B cell (primary cell): Measurements from ENCODE around the gene BPIFB2. TPM values are rescaled to one million over a fixed set of nuclear protein-coding genes. Genes with fewer than 3 reads are reported as not detected.

Experiments
- ATAC-seq: fragments of 200-7000 bp; cut with Tn5 transposase; one replicate; pipeline ENCODE4 v1.10.0; 2021; ENCODE audit warnings: low read depth, mild to moderate bottlenecking, moderate number of reproducible peaks, moderate library complexity
- CTCF ChIA-PET: fragments of 350-600 bp; sonication (Branson Sonifier 250); formaldehyde crosslinking; loops from one replicate; lab custom pipeline; 2021; ENCODE audit warnings: antibody characterized with exemption, inconsistent platforms; lab: Charles Lee
- POLR2A ChIA-PET: fragments of 350-600 bp; sonication (Branson Sonifier 250); formaldehyde crosslinking; loops from one replicate; lab custom pipeline; 2021; ENCODE audit warnings: antibody characterized with exemption; lab: Charles Lee
- DNase-seq: peaks from one replicate; pipeline ENCODE4 v3.0.0; 2013
- H2AFZ ChIP-seq: 2 replicates; pipeline ENCODE4 v1.6.1; 2012; ENCODE audit warnings: mild to moderate bottlenecking, low read depth, low read length; ENCODE audit not compliant: insufficient read depth, poor library complexity, severe bottlenecking
- H3K27ac ChIP-seq, 2 donors: 1 replicate in 1 of 2; 2 replicates in 1 of 2; pipeline ENCODE4 v1.5.1; 2012 to 2013; ENCODE audit warnings: low read length in 2 of 2, mild to moderate bottlenecking in 2 of 2, moderate library complexity in 1 of 2
- H3K27me3 ChIP-seq, 4 experiments: fragments of 200-600 bp in 1 of 4; sonication (generic) in 1 of 4; replicated peaks in 1 of 4; 1 replicate in 2 of 4; 2 replicates in 2 of 4; pipeline versions ENCODE4 v1.6.1 to v1.7.0; 2013 to 2016; ENCODE audit warnings: low read length in 3 of 4, mild to moderate bottlenecking in 2 of 4, mixed read lengths in 1 of 4, moderate library complexity in 1 of 4; ENCODE audit not compliant: insufficient read depth in 4 of 4, control insufficient read depth in 3 of 4; ENCODE audit errors: control extremely low read depth in 1 of 4
- H3K36me3 ChIP-seq, 2 experiments: replicated peaks in 1 of 2; 1 replicate in 1 of 2; 2 replicates in 1 of 2; pipeline versions ENCODE4 v1.6.1 to v1.7.1; 2013; ENCODE audit warnings: low read length in 1 of 2; ENCODE audit not compliant: insufficient read depth in 2 of 2, control insufficient read depth in 1 of 2; ENCODE audit errors: control extremely low read depth in 1 of 2, extremely low read depth in 1 of 2
- H3K4me1 ChIP-seq, 2 donors: fragments of 200-600 bp in 1 of 2; sonication (generic) in 1 of 2; 1 replicate in 1 of 2; 2 replicates in 1 of 2; pipeline versions ENCODE4 v1.5.1 to v1.6.1; 2013 to 2017; ENCODE audit warnings: low read length in 2 of 2; ENCODE audit not compliant: control insufficient read depth in 2 of 2, insufficient read depth in 2 of 2
- H3K4me2 ChIP-seq: replicated peaks from 2 replicates; pipeline ENCODE3; 2012; ENCODE audit warnings: mild to moderate bottlenecking, low read depth, low read length; ENCODE audit not compliant: poor library complexity, severe bottlenecking
- H3K4me3 ChIP-seq, 5 experiments: fragments of 200-600 bp in 1 of 5; sonication (generic) in 1 of 5; 1 replicate in 3 of 5; 2 replicates in 2 of 5; pipeline versions ENCODE4 v1.5.1 to v1.7.0; 2011 to 2016; ENCODE audit warnings: low read length in 4 of 5, mild to moderate bottlenecking in 4 of 5, low read depth in 2 of 5, control low read depth in 1 of 5, moderate library complexity in 1 of 5; ENCODE audit not compliant: insufficient read depth in 1 of 5; ENCODE audit errors: control extremely low read depth in 1 of 5, extremely low read depth in 1 of 5
- H3K79me2 ChIP-seq: fragments of 200-600 bp; sonication (generic); one replicate; pipeline ENCODE4 v1.6.0; 2016; ENCODE audit warnings: low read length; ENCODE audit not compliant: control insufficient read depth, insufficient read depth
- H3K9ac ChIP-seq: fragments of 200-600 bp; sonication (generic); 2 replicates; pipeline ENCODE4 v1.6.1; 2017; ENCODE audit warnings: mild to moderate bottlenecking, low read length, moderate library complexity
- H3K9me3 ChIP-seq, 3 donors: one replicate each; pipeline versions ENCODE4 v1.6.1 to v1.7.1; 2013; ENCODE audit warnings: low read length in 2 of 3; ENCODE audit not compliant: control insufficient read depth in 2 of 3, insufficient read depth in 1 of 3; ENCODE audit errors: control extremely low read depth in 1 of 3
- H4K20me1 ChIP-seq: 2 replicates; pipeline ENCODE4 v1.6.0; 2012; ENCODE audit warnings: mild to moderate bottlenecking, low read length; ENCODE audit not compliant: insufficient read depth, control insufficient read depth, poor library complexity, severe bottlenecking
- H3K27ac Mint-ChIP-seq: one replicate; pipeline ENCODE4 v1.8.0; 2021; ENCODE audit warnings: mixed read lengths
- H3K27me3 Mint-ChIP-seq: one replicate; pipeline ENCODE4 v1.8.0; 2021; ENCODE audit warnings: mixed read lengths
- H3K4me1 Mint-ChIP-seq: one replicate; pipeline ENCODE4 v1.8.0; 2021; ENCODE audit warnings: mixed read lengths
- H3K4me3 Mint-ChIP-seq: one replicate; pipeline ENCODE4 v1.8.0; 2021; ENCODE audit warnings: mixed read lengths
- H3K9me3 Mint-ChIP-seq: one replicate; pipeline ENCODE4 v1.8.0; 2022; ENCODE audit warnings: mixed read lengths; ENCODE audit not compliant: insufficient read depth
- CTCF ChIP-seq: fragments of 200-600 bp; IDR thresholded peaks from one replicate; pipeline ENCODE4 v1.8.0; 2022; ENCODE audit warnings: antibody characterized with exemption, mild to moderate bottlenecking
- EZH2 ChIP-seq: IDR thresholded peaks from 2 replicates; pipeline ENCODE4 v1.6.1; 2012; ENCODE audit warnings: borderline replicate concordance, low read depth, mild to moderate bottlenecking, moderate library complexity, low read length; ENCODE audit not compliant: insufficient read depth, poor library complexity, severe bottlenecking
- WGBS: methylation state at CpG from one replicate; pipeline ENCODE4 v1.1.5; 2013; ENCODE audit warnings: missing lambda C conversion rate; ENCODE audit not compliant: insufficient coverage; 5-methylcytosine and 5-hydroxymethylcytosine counted together
- intact Hi-C: fragments of 100-400 bp; cut with micrococcal nuclease; formaldehyde crosslinking; loops from one replicate; pipeline ENCODE4 v1.10.0; 2022
- polyA plus RNA-seq: library from polyadenylated mRNA; depleted of rRNA; stranded (reverse); fragments of >200 nt; gene quantifications from 2 replicates; pipeline ENCODE4 v1.2.3, GENCODE V29; 2012
- total RNA-seq, 2 donors: library from RNA; stranded (reverse); fragments of 120-200 nt in 1 of 2; gene quantifications; 1 replicate in 1 of 2; 2 replicates in 1 of 2; pipeline versions ENCODE4 v1.2.3 to v1.2.4, GENCODE V29; 2013 to 2022

The BPIFB2 gene
- total and polyA plus RNA-seq, 2 donors (not counting 1 experiment from before 2014, with no cell fraction given), result not detected

GRCh38 chr20:33019465-33020277, 12.2 kb downstream of the BPIFB2 start:
- Histone ChIP-seq H3K9ac (no peak overlapping the region), H3K27me3 (no peaks in the 10 kb centered on the region), H3K79me2 (no peaks in the 10 kb centered on the region), H3K4me1 (no peaks in the 10 kb centered on the region), H3K4me3 (no peak overlapping the region), H4K20me1 (no peaks in the 10 kb centered on the region), H3K4me2 (no peak overlapping the region), H3K27ac (no peak overlapping the region), H3K36me3 (no peaks in the 10 kb centered on the region), H3K9me3 (peaks cover 0 to 4% (median 0%) of the 10 kb centered on the region in 3 donors), H2AFZ (no peak overlapping the region)
- Mint-ChIP-seq H3K4me3 (no peak overlapping the region), H3K27me3 (peaks cover 9% of the 10 kb centered on the region), H3K27ac (no peak overlapping the region), H3K4me1 (no peaks in the 10 kb centered on the region), H3K9me3 (no peaks in the 10 kb centered on the region)
- CTCF ChIA-PET, result no interaction called here
- TF ChIP-seq CTCF, result no peak
- no peak for TF ChIP-seq EZH2
- intact Hi-C loops, result no loop called here
- POLR2A ChIA-PET, result no interaction called here
- WGBS, result 92% methylated on average over 22 of the region's 23 CpGs
- ATAC-seq (no peak), DNase-seq (no peak)
